HG02938 (cell line): ENCODE data around the gene CDK14.

Source experiments
- ATAC-seq: cut with Tn5 transposase; IDR thresholded peaks from one replicate; pipeline ENCODE4 v1.9.1; 2021; ENCODE audit warnings: mild to moderate bottlenecking, moderate library complexity; ENCODE audit not compliant: unreplicated experiment

CDK14 gene

DNA sequence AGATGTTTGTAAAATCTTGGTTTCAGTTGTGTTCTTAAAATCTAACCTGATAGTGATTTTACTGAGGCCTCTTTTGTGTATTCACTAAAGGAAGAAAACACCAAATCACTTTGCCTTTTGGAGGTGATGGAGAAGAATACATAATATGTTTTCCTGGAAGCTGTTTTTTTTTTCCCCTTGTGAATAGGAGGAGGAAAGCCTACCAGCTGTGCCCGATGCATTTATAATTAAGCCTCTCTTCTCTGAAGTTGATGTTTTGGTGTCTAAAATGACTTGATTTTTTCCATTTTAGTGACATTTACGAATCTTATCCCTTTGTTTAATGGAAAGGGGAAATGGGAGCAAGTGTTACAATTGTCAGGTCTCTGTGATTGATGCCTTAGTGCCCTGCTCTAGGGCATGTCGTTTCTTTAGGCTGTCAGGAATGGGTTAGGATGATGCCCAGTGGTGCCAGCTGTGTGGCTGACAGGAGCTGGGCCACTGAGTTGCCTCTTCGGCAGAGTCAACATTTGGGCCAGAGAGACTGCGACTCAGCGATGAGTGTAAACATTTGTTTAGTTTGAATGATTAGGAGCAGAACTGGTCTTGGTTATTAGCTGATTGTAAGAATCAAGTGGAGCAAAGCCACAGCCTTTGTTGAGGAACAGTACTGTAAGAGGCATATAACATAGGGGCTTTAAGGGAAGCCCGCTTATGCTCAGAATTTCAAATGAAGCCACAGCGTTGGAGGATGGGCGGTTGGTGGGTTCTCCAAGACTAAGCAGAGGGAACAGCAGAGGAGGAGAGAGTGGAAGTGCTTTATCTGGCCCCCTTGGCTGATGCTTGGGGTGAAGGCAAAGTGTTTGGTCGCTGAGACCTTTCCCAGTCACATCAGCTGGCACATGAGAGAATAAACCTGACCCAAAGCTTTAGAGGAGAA lies 81.6 kb downstream of the CDK14 start:
- no peak for ATAC-seq

DNA sequence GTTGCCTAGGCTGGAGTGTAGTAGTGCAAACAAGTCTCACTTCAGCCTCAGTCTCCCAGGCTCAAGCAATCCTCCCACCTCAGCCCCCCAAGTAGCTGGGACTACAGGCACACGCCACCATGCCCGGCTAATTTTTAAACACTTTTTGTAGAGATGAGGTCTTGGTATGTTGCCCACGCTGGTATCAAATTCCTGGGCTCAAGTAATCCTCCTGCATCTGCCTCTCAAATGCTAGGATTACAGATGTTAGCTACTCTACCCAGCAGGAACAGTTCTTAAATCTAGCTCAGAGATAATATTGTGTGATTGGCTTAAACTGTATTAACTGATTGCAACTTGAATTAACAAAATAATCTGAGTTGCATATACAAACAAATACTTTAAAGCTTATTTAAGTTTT lies 82.9 kb downstream of the CDK14 start:
- no peak for ATAC-seq

DNA sequence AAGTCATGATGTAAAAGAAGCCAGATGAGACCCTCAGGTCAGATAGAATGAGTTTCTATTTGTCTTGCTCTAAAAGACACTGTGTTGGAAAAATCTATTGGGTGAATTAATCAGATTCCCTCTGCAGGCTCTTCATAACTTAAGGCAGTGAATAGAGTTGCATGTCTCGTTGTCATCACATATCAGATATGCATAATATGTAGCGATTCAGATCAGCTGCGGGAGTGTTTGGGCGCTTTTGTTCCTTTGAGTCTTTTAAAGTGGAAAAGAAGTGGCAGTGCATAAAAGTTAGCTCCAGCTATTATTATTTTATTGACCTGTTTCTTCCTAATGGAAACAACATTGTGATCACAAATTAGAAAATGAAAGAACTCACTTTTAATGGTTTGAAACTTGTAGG lies 84.4 kb downstream of the CDK14 start:
- no peak for ATAC-seq

GRCh38 chr7:90681336-90682022 lies 85.4 kb downstream of the CDK14 start:
- no peak for ATAC-seq

DNA sequence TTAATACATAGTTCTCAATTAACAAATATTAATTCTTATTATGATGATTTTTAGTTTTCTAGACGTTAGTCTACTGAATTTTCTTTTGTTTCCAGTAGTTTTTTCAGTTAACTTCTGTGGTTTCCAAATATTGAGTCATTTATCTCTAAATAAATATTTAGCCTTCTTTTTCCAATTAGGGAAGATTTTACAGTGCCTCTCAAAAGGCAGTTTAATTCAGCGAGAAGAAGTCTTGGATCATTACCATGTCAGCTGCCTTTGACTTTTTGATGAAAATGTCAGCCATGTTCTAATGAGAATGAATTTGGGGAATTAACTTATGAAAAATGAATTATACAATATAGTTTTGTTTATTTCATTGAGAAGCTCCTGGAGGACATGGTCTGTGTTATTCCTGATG lies 90.0 kb downstream of the CDK14 start:
- ATAC-seq: no peak

- ATAC-seq: no peak
Observed at GRCh38 chr7:90688810-90689209, 92.7 kb downstream of the CDK14 start.

GRCh38 chr7:90689260-90689659 lies 93.1 kb downstream of the CDK14 start:
- no peak for ATAC-seq

DNA sequence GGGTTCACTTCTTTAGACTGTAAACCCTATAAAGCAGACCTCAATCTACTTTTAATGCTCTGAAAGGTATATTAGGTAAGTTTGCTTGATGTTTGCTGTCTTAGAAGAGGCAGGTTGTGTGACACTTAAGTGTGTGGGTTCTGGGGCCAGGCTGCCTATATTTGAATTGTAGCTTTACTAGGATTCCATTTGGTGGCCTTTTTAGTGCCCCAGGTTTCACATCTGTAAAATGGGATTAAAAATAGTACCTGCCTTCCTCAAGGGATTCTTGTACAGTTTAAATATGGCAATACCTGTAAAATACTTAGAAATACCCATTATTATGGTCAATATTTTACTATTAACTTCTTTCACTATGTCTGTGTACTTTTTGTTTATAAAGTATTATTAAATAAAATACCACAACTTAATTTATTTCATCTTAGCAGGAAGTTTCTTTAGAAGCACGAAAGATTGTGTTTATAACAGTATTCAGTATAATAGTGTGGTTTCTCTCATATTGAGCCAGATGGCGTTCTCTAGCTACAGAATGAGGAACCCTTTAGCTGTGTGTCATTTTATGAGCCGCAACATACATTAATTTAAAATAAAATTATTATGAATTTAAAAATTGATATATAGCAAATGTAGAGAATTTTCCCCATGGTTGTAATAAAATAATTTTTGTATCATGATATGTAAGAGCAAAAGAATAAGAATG lies 94.2 kb downstream of the CDK14 start:
- no peak for ATAC-seq

DNA sequence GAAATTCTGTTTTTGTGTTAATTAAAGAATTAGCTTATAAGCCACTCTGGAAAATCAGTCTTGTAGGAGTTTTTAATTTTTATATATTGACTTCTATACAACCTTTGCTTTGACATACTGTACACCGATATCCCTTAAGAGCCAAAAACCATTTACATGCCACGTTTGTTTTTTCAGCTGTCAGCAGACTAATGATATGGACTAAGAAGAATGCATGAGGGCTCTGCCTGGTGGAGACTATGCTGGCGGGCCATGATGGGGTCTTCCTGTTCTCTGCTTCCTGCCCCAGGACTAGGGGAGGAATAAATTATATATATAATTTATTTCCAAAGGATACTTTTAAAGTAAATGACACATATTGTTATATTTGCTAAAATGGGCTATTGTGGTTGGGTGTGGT lies 96.3 kb downstream of the CDK14 start:
- ATAC-seq: no peak

- no peak for ATAC-seq
Observed at GRCh38 chr7:90692947-90693346, 96.8 kb downstream of the CDK14 start.

DNA sequence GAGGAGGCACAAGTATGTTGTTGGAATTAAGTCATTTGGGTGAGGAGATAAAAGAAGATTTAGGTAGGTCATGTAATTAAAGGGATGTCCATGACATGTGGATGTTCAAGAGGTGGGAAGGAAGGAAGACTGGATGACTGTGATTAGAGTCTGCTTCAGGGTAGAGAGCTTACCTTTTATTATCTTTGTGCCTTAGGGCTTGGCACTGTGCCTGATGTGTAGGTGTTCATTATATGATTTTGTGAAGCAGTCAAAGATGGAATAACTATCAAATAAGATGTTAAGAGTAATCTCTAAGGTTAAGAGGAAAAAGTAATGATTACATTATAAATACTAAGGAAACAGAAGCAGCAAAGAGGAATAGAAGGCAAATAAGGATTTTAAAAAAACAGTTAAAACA lies 97.8 kb downstream of the CDK14 start:
- no peak for ATAC-seq

GRCh38 chr7:90698616-90699015 lies 102.5 kb downstream of the CDK14 start:
- ATAC-seq: no peak

- peak; percentile 68 for ATAC-seq
Observed at GRCh38 chr7:90701021-90701420, 104.9 kb downstream of the CDK14 start.

DNA sequence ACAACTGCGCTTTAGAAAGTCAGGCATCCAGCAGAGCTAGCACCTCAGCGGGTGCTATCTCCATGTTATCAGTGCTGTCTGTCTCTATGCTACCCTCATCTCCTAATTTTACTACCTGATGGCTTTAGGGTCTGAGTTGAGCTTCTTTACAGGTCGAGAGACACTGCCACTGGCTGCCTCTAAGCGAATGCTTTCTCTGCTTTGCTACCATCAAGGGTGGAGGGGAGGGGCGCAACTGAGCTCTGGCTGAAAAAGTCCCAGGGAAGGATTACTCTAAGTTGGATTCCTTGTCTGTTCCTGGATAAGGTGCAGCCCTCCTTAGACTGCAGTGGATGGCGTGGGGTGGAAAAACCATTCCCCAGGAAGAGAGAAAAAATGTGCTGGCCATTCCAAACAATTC lies 105.7 kb downstream of the CDK14 start:
- ATAC-seq: no peak

- no peak for ATAC-seq
Observed at GRCh38 chr7:90705391-90706071, 109.4 kb downstream of the CDK14 start.

DNA sequence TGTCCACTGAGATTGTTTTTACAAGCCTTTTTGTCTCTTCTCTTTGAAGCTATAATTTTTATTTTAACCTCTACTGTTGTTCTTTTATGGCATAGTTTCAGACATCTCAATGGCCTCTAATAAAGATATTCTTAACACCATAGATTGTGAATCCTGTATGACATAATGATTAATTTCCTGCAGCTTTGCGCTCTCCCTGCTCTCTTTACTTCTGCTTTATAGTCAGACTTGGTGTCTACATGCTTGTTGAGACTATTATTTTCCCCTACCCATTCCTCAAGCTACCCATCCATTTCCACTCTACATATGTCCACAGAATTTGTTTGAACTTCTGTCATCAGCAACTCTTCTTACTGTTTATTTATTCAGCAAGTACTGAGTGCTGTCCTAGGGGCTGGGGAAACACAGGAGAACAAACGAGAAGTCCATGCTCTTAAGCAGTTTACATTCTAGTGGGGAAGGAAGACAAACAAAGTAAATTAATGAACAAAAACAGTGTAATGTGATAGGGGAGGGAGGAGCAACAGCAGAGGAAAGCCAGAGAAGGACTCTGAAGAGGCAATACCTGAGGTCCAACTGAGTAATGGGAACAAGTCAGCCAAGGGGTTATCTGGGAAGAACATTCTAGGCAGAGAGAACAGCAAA lies 110.1 kb downstream of the CDK14 start:
- no peak for ATAC-seq

DNA sequence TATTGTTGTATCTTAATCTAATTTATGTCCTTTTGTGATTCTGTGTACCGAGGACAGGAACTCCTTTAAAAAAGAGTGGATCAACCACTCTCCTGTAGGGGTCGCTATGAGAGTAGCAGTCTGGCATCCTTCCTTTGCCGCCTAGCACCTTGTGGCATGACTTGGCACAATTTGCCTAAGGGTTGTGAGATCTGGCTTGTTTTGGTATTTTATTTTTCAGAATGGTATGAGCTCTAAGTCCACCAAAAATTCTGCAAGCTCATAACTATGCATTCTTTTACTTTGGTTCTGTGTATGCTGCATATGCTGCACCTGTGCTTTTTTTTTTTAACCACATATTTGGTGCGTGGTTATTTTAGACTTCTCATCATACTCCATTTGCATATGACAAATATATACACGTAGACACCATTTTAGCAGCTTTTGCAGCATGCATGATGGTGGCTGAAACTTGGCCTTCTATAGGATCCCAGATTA lies 112.8 kb downstream of the CDK14 start:
- ATAC-seq: peak; percentile 82

DNA sequence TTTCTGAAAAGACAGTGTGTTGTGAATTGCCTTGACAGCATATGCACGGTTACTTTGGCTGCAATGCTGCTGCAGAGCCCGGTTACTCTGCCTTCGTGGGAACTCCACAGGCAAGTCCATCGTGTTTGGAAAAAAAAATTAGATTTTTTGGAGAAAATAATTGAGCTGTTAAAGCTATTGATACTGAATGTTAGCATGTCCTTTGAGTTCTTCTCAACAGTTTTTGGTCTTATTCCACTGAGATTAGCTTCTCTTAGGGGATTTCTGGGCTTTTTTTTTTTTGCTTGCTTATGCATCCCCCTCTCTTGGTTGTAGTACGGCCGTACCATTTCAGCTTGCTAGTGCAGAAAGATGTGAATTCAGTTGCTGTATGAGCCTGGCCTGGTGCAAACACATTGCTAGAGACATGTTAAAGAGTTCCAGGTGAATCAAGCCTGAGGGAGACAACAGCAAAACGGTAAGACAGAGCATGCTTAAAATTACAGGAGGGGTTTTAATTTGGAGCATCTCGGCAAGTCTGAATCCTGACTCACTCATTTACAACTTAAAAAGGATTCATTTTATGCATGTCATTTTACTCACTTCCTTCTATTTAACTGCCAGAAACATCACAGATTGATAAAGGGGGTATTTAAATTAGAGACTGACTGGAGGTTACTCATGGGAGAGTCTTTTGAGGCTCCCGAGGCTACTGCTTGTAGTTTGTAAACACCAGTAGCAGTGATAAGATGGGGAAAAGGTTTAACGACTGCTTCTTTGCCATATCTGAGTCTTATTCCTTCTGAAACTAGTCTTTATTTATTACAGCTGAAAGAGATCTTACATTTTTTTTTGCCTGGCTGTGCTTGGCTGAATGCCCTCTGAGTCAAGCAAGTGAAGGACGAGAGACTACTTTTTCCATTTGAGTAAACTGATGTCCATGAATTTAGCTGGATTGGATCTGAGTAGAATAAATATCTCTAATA lies 113.7 kb downstream of the CDK14 start:
- peak; percentile 34 for ATAC-seq

GRCh38 chr7:90710466-90710850 lies 114.3 kb downstream of the CDK14 start:
- ATAC-seq: no peak
